BJ (cell line): ENCODE results near the gene CLCA1. TPM values are rescaled to one million over a fixed set of nuclear protein-coding genes. Genes with fewer than 3 reads are reported as not detected.
A peak's percentile ranks its signal among the peaks of the same experiment; 100 is the strongest.
"Not testable (repeated sequence)": the region's sequence is repeated elsewhere in the genome, so short reads cannot be mapped to it uniquely, and the experiment has no call there.

ENCODE experiments used
- CTCF ChIA-PET: fragments of 350-600 bp; formaldehyde crosslinking; extraction: SDS; loops from one replicate; lab custom pipeline; 2021; ENCODE audit warnings: antibody characterized with exemption, inconsistent platforms; lab: Yijun Ruan, JAX
- POLR2A ChIA-PET: fragments of 300-600 bp; sonication (Branson Sonifier 250); formaldehyde crosslinking; extraction: SDS; loops from one replicate; lab custom pipeline; 2021; ENCODE audit warnings: antibody characterized with exemption; lab: Charles Lee
- DNase-seq: peaks from one replicate; pipeline ENCODE4 v3.0.0-alpha.2; 2011; ENCODE audit warnings: low read depth
- H3K27me3 ChIP-seq: 2 replicates; pipeline ENCODE4 v1.6.0; 2011; ENCODE audit warnings: low read length; ENCODE audit not compliant: control insufficient read depth, insufficient read depth
- H3K36me3 ChIP-seq: 2 replicates; pipeline ENCODE4 v1.5.1; 2011; ENCODE audit warnings: low read length; ENCODE audit not compliant: control insufficient read depth, insufficient read depth
- H3K4me3 ChIP-seq: 2 replicates; pipeline ENCODE4 v1.5.1; 2011; ENCODE audit warnings: low read depth, mild to moderate bottlenecking, control low read depth, low read length
- polyA plus RNA-seq: library from polyadenylated mRNA; depleted of rRNA; stranded (reverse); fragments of >200 nt; gene quantifications from 2 replicates; pipeline ENCODE4 v1.2.3, GENCODE V29; 2011
- TF ChIP-seq, protein P1 (sequence below): IDR thresholded peaks from 2 replicates; pipeline ENCODE4 v1.5.1; 2011; ENCODE audit warnings: low read depth, mild to moderate bottlenecking, control low read depth, inconsistent platforms, low read length, moderate library complexity; ENCODE audit not compliant: insufficient read depth

CLCA1 gene
- polyA plus RNA-seq, 1 experiment, result not detected

DNA sequence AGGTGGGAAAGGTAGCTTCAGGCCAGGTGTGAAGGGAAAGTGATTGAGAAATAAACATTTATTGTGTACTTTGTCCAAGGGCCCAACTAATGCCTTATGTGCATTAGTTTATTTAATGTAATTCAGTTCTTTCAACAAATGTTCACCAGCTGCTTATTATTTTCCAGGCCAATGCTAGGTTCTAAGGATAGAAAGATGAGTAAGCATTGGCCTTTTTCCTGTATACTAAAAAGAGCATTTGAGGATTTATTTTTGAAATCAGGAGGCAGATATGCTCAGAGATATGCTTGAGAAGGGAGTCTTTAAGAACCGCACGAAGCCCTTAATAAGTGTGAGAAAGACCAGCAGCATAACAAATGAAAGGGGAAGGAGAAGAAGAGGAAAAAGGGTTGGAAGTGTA is 32.0 kb downstream of the CLCA1 start:
- Histone ChIP-seq H3K36me3 (no peaks in the 10 kb centered on the region), H3K4me3 (no peak overlapping the region), H3K27me3 (peaks cover 3% of the 10 kb centered on the region)
- TF ChIP-seq, protein P1, sequence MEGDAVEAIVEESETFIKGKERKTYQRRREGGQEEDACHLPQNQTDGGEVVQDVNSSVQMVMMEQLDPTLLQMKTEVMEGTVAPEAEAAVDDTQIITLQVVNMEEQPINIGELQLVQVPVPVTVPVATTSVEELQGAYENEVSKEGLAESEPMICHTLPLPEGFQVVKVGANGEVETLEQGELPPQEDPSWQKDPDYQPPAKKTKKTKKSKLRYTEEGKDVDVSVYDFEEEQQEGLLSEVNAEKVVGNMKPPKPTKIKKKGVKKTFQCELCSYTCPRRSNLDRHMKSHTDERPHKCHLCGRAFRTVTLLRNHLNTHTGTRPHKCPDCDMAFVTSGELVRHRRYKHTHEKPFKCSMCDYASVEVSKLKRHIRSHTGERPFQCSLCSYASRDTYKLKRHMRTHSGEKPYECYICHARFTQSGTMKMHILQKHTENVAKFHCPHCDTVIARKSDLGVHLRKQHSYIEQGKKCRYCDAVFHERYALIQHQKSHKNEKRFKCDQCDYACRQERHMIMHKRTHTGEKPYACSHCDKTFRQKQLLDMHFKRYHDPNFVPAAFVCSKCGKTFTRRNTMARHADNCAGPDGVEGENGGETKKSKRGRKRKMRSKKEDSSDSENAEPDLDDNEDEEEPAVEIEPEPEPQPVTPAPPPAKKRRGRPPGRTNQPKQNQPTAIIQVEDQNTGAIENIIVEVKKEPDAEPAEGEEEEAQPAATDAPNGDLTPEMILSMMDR, result no peak
- POLR2A ChIA-PET, result interaction anchor here (0.5 kb wide), 1 partner anchor 14 kb away, joined by 4 read pairs; no protein-coding TSS in a partner anchor
- CTCF ChIA-PET, result interaction anchor here (0.5 to 5.2 kb wide), 15 partner anchors 8 to 254 kb away, joined by 3 to 60 read pairs (median 5); partner anchors contain the start of gene CLCA1
- DNase-seq, result no peak

DNA sequence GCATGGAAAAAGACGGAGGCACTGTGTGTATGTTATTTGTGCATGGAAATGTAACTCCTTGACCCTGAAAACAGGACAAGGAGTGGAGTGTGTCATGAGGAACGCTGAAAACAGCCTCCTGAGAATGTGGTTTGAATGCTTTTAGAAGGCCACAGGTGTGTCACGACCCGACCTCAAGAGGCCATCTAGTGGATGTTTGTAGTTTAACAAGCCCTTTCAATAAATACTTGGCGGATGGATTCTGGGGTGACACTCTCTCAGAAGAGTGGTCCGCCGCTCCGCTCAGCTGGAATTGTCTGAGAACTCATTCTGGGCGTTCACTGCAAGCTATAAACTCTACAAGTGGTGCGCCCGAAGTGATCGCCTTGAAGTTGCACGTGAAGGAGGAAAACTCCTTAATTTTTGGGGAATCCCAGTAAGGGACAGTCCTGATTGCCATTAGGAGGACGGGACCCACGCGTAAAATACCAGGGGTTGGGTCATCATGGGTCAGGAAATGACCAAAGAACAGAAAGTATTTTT is 33.5 kb downstream of the CLCA1 start:
- POLR2A ChIA-PET, DNase-seq, H3K36me3 ChIP-seq, H3K27me3 ChIP-seq, H3K4me3 ChIP-seq: not testable (repeated sequence)
- TF ChIP-seq, protein P1, result peak; percentile 30; the same call in 1 of the 2 replicates
- CTCF ChIA-PET, result interaction anchor here (0.8 to 5.2 kb wide), 12 partner anchors 9 to 165 kb away, joined by 3 to 60 read pairs (median 4); no protein-coding TSS in a partner anchor

DNA sequence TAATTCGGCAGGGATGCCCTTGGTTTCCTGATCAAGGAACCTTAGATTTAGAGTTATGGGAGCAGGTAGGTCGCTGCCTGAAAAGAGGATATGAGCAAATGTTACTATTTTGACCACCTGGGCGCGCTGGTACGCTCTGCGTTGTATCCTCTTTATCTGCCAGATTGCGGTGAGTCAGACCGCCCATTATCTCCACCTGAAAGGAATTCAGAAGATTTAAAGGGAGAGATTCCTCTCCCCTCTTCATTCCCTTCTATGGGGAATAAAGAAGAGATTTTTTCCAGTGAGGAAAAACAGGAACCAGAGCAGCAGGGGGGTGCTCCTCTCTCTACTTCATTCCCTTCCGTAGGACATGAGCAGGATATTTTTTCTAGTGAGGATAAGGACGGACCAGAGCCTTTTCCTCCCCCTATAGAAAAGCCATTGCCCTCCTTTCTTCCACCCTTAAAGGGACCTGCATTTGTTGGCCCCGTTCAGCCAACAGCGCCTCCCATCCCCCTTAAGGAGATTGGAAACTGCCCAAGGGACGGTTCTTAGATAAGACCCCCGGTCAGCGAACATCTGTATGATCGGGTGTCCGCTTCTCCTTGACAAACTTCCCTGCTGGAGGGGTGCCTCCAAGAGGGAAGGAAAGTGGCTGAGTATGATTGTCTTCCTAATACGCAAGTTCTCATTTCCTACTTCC is 34.1 kb downstream of the CLCA1 start:
- no peak for DNase-seq
- POLR2A ChIA-PET, result no interaction called here
- CTCF ChIA-PET, result interaction anchor here (1.3 to 5.9 kb wide), 6 partner anchors 10 to 124 kb away, joined by 3 to 60 read pairs (median 26); no protein-coding TSS in a partner anchor
- TF ChIP-seq, protein P1, result no peak
- H3K4me3 ChIP-seq, result no peak overlapping the region
- H3K27me3 ChIP-seq, result peaks cover 1% of the 10 kb centered on the region; the same call in 1 of the 2 replicates
- H3K36me3 ChIP-seq, result no peaks in the 10 kb centered on the region

DNA sequence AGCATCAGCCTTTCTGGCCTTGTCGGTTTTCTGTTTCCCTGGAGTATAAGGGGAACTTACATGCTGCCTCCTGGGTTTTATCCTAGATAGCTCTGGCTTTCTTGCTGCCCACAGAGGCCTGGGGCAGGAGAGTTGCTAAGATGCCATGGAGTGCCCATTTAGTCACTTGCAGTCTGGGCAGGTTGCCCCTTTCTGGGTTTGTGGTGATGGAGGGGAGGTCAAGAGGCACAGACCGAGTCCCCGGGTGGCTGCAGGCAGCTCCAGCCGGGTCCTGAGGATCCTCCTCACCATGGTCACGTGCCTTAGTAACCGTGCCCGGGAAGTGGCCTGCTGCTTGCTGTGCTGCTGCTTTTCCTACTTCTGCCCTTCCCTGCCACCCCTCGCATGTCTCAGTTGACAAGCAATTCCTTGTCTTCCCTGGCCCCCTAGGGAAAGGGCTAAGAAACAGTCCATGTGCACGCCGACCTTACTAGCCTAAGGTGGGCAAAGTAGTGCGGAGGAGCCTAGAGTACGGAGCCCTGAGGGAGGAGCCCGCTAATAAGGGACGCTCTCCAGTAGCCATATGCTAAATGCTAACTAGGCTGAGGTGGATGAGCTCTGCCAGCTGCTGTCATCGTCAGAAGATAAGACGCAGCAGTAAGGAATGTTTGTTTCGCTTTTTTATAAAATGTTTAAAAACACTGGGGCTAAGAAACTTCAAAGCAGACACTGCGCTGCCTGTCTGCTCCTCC is 34.8 kb downstream of the CLCA1 start:
- peaks cover 1% of the 10 kb centered on the region; the same call in 1 of the 2 replicates for H3K27me3 ChIP-seq

More for the DNA sequence above, 34.8 kb downstream of the CLCA1 start:
- DNase-seq, result no peak
- TF ChIP-seq, protein P1, result no peak
- POLR2A ChIA-PET, result no interaction called here
- CTCF ChIA-PET, result interaction anchor here (5.0 to 6.6 kb wide), 4 partner anchors 15 to 124 kb away, joined by 47 to 75 read pairs (median 55); no protein-coding TSS in a partner anchor
- Histone ChIP-seq H3K36me3 (no peaks in the 10 kb centered on the region), H3K4me3 (no peak overlapping the region)
